ENCODE measurements around the gene KIAA1958.

GRCh38 chr9:112586599-112587155 lies 100.0 kb downstream of the KIAA1958 start:
- TF ChIP-seq CTCF (IDR thresholded peaks at IDR 0.05), result no peak
- TF ChIP-seq EP300 (IDR thresholded peaks at IDR 0.05; ENCODE audit: borderline replicate concordance in 1 of 2, low read depth in 1 of 2, low read length in 1 of 2), result no peak
- TF ChIP-seq POLR2AphosphoS5 (IDR thresholded peaks at IDR 0.05; ENCODE audit: low read depth, low read length), result no peak
- TF ChIP-seq NRF1 (IDR thresholded peaks at IDR 0.05; ENCODE audit: low read depth, low read length), result no peak
- no peak for TF ChIP-seq RFX5 (IDR thresholded peaks at IDR 0.05; ENCODE audit: low read length)
- TF ChIP-seq JUND (IDR thresholded peaks at IDR 0.05), result no peak
